NCI-H69 (cell line): ENCODE measurements around the gene IRF6.

Experiments used
- DNase-seq: peaks from one replicate; lab custom pipeline; 2025; lab: John Stamatoyannopoulos, UW

IRF6 gene

DNA sequence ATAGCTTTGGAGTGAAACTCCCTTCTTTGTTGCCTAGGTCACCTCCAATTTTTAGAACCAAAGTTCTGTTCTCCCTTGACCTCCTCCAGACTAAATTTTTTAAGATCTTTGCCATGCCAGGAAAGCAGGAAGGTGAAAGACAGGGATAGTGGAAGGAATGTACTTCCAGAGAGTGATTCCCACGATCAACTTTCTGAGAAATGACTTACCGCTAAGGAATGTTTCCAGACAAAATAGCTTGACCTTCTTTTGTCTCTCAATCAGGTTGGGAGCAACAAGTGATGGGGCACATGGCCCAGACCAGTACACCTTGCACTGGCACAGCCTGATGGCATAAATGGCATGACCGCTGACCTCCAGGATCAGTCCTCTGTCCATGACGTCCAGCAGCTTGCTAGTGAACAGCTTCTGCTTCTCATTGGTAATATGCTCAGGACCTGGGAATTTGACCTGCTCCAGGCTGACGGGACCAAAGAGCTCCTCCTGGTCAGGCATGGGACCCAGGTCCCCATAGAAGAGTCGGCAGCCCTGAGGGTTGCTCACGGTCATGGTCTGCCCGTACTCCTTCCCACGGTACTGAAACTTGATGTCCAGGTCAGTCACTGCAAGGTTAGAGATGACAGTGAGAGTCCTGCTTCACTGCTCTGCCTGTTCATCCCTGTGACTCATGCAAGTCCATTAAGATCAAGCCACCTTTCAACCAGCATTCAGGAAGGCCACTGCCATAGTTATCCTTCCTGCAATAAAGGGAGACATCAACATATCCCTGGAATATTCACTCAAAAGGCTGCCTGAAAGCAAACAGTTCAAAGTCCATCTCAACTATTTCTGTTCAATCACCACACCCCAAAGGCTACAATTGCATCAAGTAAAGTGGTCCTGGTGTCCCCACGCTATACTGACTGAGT lies 15.4 kb downstream of the IRF6 start:
- DNase-seq = no peak

- DNase-seq = no peak
These were observed 16.7 kb downstream of the IRF6 start for GRCh38 chr1:209789245-209789644.

DNA sequence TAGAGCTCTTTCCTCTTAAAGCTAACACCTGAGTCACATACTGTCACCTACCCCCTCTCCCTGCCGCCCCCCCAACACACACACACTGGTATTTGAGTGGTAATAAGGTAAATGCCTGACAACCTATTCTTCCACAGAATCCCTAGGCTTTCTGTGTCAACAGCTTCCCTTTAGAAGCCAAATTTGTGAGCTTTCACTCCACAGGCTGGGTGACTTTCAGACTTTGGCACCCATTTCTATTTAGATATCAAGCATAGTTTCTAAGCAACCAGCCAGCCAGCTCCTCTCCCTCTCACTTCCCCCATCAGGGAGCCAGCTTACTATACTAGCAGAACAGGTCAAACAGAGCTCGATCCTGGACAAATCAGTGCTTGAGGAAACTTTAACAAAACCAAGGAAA lies 18.4 kb downstream of the IRF6 start:
- DNase-seq = no peak

DNA sequence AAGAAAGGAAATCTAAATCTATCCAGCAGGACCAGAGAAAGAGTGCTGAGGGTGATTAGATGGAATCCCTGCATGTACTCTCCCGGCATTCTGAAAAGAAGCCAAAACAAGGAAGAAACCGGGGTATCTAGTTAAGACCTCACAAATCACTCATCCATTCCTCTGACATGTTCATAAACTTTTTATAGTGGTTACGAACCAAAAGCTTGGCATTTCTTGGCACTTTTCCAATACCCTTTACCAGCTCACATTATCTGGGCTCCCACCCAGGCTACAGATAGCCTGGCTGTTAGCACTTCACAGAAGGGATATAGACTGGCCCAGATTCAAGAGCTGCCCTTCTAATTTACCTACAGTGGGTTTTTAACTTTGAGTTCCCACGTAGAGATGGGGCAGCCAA lies 19.8 kb downstream of the IRF6 start:
- no peak for DNase-seq

DNA sequence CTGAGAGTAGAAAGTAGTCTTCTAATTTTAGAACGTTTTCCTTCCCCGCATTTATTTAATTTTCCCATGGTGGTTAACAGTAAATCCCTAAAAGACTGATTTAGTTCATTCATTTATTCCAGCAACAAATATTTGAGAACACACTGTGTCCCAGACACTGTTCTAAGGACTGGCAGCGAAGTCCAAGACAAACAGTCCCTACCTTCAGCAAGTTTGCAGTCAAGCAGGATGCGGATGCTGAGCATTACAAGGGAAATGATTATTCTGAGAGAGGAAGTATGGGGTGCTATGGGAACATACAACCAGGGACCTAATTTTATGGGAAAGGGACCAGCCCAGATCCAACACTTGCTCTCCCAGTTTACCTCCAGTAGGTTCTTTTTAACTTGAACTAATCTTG lies 20.4 kb downstream of the IRF6 start:
- DNase-seq = no peak

GRCh38 chr1:209784265-209785169 lies 21.4 kb downstream of the IRF6 start, which contains the start of gene C1orf74:
Gene C1orf74, minus strand, starts transcription at chr1:209784559. Its CDS starts 925 bp downstream, at chr1:209783634.
- peak; percentile 99 for DNase-seq

DNA sequence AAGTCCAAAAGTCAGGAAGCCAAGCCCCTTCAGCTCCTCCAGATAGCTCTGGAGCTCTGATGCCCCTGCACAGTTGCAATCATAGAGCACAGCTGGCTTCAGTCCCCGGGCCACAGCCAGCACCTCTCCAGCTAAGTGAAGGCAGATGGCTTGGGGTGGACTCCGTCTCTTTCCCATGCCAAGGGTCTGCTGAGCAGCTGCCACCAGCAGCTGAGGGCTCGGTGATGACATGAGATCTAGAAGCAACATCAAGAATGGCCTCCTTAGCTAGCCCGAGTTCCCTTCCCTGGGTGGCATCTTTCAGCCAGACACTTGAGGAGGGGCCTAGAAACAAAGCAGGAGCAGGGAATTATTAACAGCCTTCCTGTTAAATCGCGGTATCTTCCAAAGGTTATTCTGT lies 22.6 kb downstream of the IRF6 start:
- no peak for DNase-seq

- no peak for DNase-seq
These were observed 25.7 kb downstream of the IRF6 start for GRCh38 chr1:209780268-209780667.

GRCh38 chr1:209778102-209778501 lies 27.8 kb downstream of the IRF6 start:
- DNase-seq = no peak

DNA sequence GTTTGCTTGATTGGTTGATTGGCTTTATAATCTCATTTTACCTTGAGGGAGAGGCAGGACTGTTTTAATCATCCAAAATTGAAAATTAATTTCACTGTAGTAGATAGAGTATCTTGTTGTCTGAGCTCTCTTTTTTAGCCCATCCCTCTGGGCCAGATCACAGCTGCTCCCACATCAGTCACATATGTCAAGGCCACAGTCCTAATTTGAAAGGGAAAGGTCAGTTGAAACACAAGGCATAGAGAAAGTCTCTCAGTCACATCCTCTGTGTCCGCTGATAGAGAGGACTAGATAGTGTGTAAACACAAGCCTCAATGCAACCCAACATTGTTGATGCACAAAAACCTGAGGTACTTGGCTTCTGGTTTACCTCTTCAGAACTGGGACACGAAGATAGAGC lies 28.4 kb downstream of the IRF6 start:
- DNase-seq = no peak

- DNase-seq = no peak
These were observed 30.3 kb downstream of the IRF6 start for GRCh38 chr1:209775678-209776077.

DNA sequence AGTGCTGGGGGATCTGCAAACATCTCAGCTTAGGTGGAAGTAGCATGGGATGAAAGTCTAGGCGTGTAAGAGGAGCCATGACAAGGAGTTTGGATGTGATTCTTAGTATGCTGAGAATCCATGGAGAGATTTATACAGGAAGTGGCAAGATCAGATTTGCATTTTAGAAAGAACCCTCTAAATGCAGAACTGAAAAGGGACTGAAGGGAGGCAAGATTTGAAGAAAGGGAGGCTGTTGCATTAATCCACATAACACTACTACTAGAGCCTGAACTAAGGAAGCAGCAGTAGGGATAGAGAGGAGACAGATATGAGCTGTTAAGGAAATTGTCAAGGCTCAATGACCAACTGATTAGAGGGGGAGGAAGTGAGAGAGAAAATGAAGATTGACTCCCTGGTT lies 31.4 kb downstream of the IRF6 start:
- no peak for DNase-seq

DNA sequence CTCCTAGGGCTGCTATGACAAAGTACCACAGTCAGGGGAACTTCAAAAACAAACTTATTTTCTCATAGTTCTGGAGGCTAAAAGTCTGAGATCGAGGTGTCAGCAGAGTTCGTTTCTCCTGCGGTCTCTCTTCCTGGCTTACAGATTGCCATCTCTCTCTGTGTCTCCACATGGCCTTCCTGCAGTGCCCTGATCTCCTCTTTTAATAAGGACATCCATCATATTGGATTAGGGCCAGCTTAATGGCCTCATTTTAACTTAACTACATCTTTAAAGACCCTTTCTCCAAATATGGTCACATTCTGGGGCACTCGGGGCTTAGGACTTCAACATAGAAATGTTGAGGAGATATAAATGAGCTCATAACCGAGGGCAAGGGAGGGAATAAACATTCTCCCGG lies 33.8 kb downstream of the IRF6 start:
- DNase-seq = no peak

GRCh38 chr1:209770636-209771415 lies 35.1 kb downstream of the IRF6 start:
- DNase-seq = no peak

DNA sequence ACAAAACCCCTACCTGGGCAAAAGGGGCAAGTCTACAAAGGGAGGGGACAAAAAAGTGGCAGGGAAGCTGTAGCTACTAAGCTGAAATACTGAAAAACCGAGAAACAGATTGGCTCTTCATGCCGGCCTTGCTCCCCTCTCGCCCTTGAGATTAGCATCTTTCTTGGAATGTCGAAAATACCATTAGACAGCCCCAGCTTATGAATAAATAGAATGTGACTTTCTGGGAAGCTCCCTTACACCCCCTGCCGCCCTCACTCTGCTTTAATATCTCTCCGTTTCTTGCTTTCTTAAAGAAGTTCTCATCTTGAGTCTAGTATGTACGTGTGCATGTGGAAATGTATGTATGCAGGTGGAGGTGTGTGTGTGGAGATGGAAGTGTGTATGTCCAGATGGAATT lies 36.0 kb downstream of the IRF6 start:
- no peak for DNase-seq

DNA sequence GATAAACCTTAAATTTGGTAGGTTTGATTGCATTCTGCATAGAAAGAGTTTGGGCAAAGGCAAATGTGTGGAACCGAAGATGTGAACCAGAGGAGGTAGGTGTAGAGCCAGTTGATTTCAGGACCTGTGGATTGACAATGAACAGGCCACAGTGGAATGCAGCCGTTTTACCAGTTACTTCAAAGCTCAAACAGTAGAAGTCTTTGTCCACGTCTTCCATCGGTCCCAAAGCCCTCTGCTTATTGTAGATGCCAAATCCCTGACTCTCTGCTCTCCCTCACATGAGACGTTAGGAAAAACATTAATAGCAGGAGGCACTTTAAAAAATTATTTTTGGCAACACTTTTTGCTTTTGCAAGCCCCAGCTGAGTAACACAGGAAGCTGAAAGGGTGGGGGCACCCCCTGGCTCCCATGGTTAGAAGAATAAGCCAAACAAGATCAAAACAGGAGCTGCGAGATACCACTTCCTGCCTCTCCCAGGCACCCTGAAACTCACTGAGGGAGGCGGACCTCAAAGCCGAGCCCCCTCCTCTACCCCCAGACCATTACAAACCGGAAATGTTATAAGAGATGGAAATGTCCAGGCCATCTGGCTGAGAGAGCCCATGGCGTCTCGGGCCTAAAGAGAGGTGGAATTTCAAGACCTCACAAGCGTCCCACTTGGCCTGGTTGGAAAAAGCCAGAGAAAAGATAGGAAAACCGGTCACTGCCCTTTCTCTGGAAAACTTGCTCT lies 36.6 kb downstream of the IRF6 start:
- no peak for DNase-seq

DNA sequence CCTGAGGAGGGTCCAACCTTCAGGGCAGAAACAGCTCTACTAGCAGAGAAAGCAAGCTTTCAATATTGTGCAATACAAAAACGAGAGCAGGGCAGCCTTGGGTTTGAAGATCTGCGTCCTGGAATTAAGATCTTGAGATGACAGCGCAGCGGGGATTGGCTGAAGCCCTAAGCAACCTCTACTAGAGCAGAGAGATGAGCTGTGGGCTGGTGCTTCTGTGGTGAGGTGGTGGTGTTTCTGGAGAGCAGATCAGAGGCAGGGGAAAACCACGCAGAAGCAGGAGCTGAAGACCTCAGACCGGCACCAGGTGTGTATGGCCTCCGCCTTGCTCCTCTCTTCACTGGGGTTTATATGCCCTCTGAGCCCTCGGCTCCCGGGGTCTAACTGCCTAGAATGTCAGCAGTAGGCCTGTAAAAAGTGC lies 37.6 kb downstream of the IRF6 start:
- no peak for DNase-seq

GRCh38 chr1:209767706-209768105 lies 38.2 kb downstream of the IRF6 start:
- DNase-seq = no peak

- no peak for DNase-seq
These were observed 38.8 kb downstream of the IRF6 start for GRCh38 chr1:209767096-209767495.

- DNase-seq = no peak
These were observed 39.9 kb downstream of the IRF6 start for GRCh38 chr1:209766051-209766450.

GRCh38 chr1:209761011-209761635 lies 44.8 kb downstream of the IRF6 start:
- DNase-seq = no peak
